Ovary (tissue), 9 donors: Measurements from ENCODE around the gene TYW1. TPM values are rescaled to one million over a fixed set of nuclear protein-coding genes. Genes with fewer than 3 reads are reported as not detected.
A peak's percentile ranks its signal among the peaks of the same experiment; 100 is the strongest.
"Not testable (repeated sequence)": the region's sequence is repeated elsewhere in the genome, so short reads cannot be mapped to it uniquely, and the experiment has no call there.

Experiments
- DNase-seq, 5 donors: peaks; one replicate each; pipeline ENCODE4 v3.0.0-alpha.2; 2019 to 2020
- H3K27ac ChIP-seq, 2 donors: fragments of 200-600 bp; one replicate each; pipeline versions ENCODE4 v1.5.1 to v1.8.0; 2019 to 2022
- H3K27me3 ChIP-seq: fragments of 200-600 bp; one replicate; pipeline ENCODE4 v1.8.0; 2022
- H3K36me3 ChIP-seq: fragments of 200-600 bp; sonication (generic); one replicate; pipeline ENCODE4 v1.5.1; 2019
- H3K4me1 ChIP-seq: one replicate; pipeline ENCODE4 v1.8.1; 2013; ENCODE audit warnings: mild to moderate bottlenecking, moderate library complexity; ENCODE audit not compliant: insufficient read depth
- H3K4me3 ChIP-seq: fragments of 200-600 bp; sonication (generic); one replicate; pipeline ENCODE4 v1.5.1; 2017
- H3K9me3 ChIP-seq, 2 donors: fragments of 200-600 bp in 1 of 2; sonication (generic) in 1 of 2; one replicate each; pipeline versions ENCODE4 v1.5.1 to v1.8.1; 2013 to 2019; ENCODE audit warnings: mild to moderate bottlenecking in 1 of 2, moderate library complexity in 1 of 2
- CTCF ChIP-seq, 3 donors: fragments of 450-650 bp in 2 of 3; fragments of 200-600 bp in 1 of 3; IDR thresholded peaks; one replicate each; pipeline versions ENCODE4 v1.5.1 to v1.8.0; 2016 to 2022; ENCODE audit warnings: antibody characterized with exemption in 3 of 3, mild to moderate bottlenecking in 1 of 3
- EP300 ChIP-seq: sonication (generic); formaldehyde crosslinking; IDR thresholded peaks from one replicate; pipeline ENCODE4 v1.6.1; 2017; ENCODE audit warnings: antibody characterized with exemption
- POLR2A ChIP-seq: fragments of 450-650 bp; IDR thresholded peaks from one replicate; pipeline ENCODE4 v1.6.1; 2017; ENCODE audit warnings: antibody characterized with exemption, mild to moderate bottlenecking, moderate library complexity
- WGBS, 3 donors: extraction: QIAGEN DNeasy Blood & Tissue Kit in 1 of 3; methylation state at CpG; one replicate each; pipeline versions ENCODE4 v1.1.5 to v1.1.7; 2013 to 2017; 5-methylcytosine and 5-hydroxymethylcytosine counted together
- intact Hi-C, 4 donors: fragments of 100-400 bp; cut with DNase I; formaldehyde crosslinking; loops; one replicate each; pipeline versions ENCODE4 v1.11.0 to v1.15.1; 2022 to 2023
- polyA plus RNA-seq, 2 donors: library from polyadenylated mRNA; stranded (reverse); fragments of 200-250 nt in 1 of 2; fragments of 350-450 nt in 1 of 2; fragmentation: Illumina TruSeq in 1 of 2; extraction: RNeasy Lipid Tissue Mini Kit (QIAGEN cat#74804) in 1 of 2; gene quantifications; one replicate each; pipeline ENCODE4 v1.2.3, GENCODE V29; 2013 to 2014
- total RNA-seq, 7 donors: library from RNA; depleted of rRNA in 2 of 7; stranded (reverse); fragments of >200 nt in 2 of 7; fragmentation: NEBNext Ultra II Directional in 3 of 7; extraction: Animal tissue kit (Norgen Biotek cat#: 25700) in 3 of 7; gene quantifications; one replicate each; pipeline versions ENCODE4 v1.1.0 to v1.2.4, GENCODE V29; 2016 to 2023
- donor health status: DM: no; HTN: no; CAD: no; lungs with moderate emphysema.
- donor health status: DM: no; HTN: no; CAD: no.
- donor health status: Bipolar disorder and iron deficiency.
- donor health status: DM: yes; HTN: yes; CAD: no.
- donor health status: DM: no; HTN: no; CAD: no.
- donor health status: DM: yes; HTN: yes; CAD: no.

The TYW1 gene
- total and polyA plus RNA-seq, 9 donors = 17.3 to 45.6 (median 22.4) TPM

- no peaks in the 10 kb centered on the region for H3K4me1 ChIP-seq
- no peak overlapping the region for H3K27ac ChIP-seq
- H3K9me3 ChIP-seq = no peaks in the 10 kb centered on the region
- WGBS, 3 donors = 80 to 89% (median 86%) methylated on average over 7 of the region's 7 CpGs
- intact Hi-C loops = no loop called here
- TF ChIP-seq CTCF (IDR thresholded peaks at IDR 0.05) (no peak), EP300 (no peak), POLR2A (no peak)
- DNase-seq = no peak
- H3K4me3 ChIP-seq = no peak overlapping the region
- no peaks in the 10 kb centered on the region for H3K27me3 ChIP-seq
- no peaks in the 10 kb centered on the region for H3K36me3 ChIP-seq
Measured at GRCh38 chr7:67021260-67021659, 24.6 kb downstream of the TYW1 start.

GRCh38 chr7:67022511-67022910, 25.9 kb downstream of the TYW1 start:
- intact Hi-C loops = no loop called here
- TF ChIP-seq CTCF (IDR thresholded peaks at IDR 0.05) (no peak), EP300 (no peak), POLR2A (no peak)
- no peaks in the 10 kb centered on the region for H3K4me1 ChIP-seq
- DNase-seq = no peak
- no peaks in the 10 kb centered on the region for H3K36me3 ChIP-seq
- H3K27me3 ChIP-seq = no peaks in the 10 kb centered on the region
- 78 to 88% (median 86%) methylated on average over 3 of the region's 3 CpGs for WGBS, 3 donors
- no peak overlapping the region for H3K4me3 ChIP-seq
- H3K27ac ChIP-seq = no peak overlapping the region
- no peaks in the 10 kb centered on the region for H3K9me3 ChIP-seq

- intact Hi-C loops, H3K9me3 ChIP-seq, H3K27ac ChIP-seq, H3K36me3 ChIP-seq, H3K4me1 ChIP-seq, H3K4me3 ChIP-seq, H3K27me3 ChIP-seq, DNase-seq: not testable (repeated sequence)
- WGBS, 3 donors = 50 to 80% (median 76%) methylated on average over 1 of the region's 1 CpG
Measured at GRCh38 chr7:67025459-67025858, 28.8 kb downstream of the TYW1 start.

GRCh38 chr7:67031685-67032084, 35.1 kb downstream of the TYW1 start:
- H3K27me3 ChIP-seq, H3K27ac ChIP-seq, H3K4me1 ChIP-seq, H3K4me3 ChIP-seq, H3K36me3 ChIP-seq, DNase-seq, intact Hi-C loops, H3K9me3 ChIP-seq: not testable (repeated sequence)
- WGBS, 3 donors = 92 to 95% (median 93%) methylated on average over 1 to 2 of the region's 2 CpGs

GRCh38 chr7:67033251-67033650, 36.6 kb downstream of the TYW1 start:
- WGBS, 3 donors = 88 to 89% (median 89%) methylated on average over 5 of the region's 5 CpGs
- TF ChIP-seq POLR2A (no peak), CTCF (IDR thresholded peaks at IDR 0.05) (no peak), EP300 (no peak)

GRCh38 chr7:67036432-67037395, 40.1 kb downstream of the TYW1 start:
- WGBS, 3 donors = 89 to 96% (median 92%) methylated on average over 10 of the region's 10 CpGs
- intact Hi-C loops = not testable (repeated sequence)

More at GRCh38 chr7:67033251-67033650, 36.6 kb downstream of the TYW1 start:
- no peaks in the 10 kb centered on the region for H3K27me3 ChIP-seq
- no peaks in the 10 kb centered on the region for H3K9me3 ChIP-seq
- no peaks in the 10 kb centered on the region for H3K36me3 ChIP-seq
- H3K4me1 ChIP-seq = no peaks in the 10 kb centered on the region
- no peak overlapping the region for H3K27ac ChIP-seq
- DNase-seq = no peak
- intact Hi-C loops = no loop called here
- H3K4me3 ChIP-seq = no peak overlapping the region

GRCh38 chr7:67040832-67041231, 44.2 kb downstream of the TYW1 start:
- H3K27ac ChIP-seq = peak overlapping the region in 1 of 2 donors; percentile 52
- H3K4me1 ChIP-seq, H3K4me3 ChIP-seq, H3K27me3 ChIP-seq, H3K36me3 ChIP-seq, DNase-seq, H3K9me3 ChIP-seq: not testable (repeated sequence)
- intact Hi-C loops = loop anchor here in 1 of 4 donors (10.0 kb wide), 1 partner anchor 264 kb away; no protein-coding TSS in a partner anchor
- 26 to 36% (median 27%) methylated on average over 2 of the region's 2 CpGs for WGBS, 3 donors

More at GRCh38 chr7:67036432-67037395, 40.1 kb downstream of the TYW1 start:
- H3K4me3 ChIP-seq, H3K4me1 ChIP-seq, H3K9me3 ChIP-seq, H3K36me3 ChIP-seq, DNase-seq, H3K27ac ChIP-seq, H3K27me3 ChIP-seq: not testable (repeated sequence)

GRCh38 chr7:67042781-67043558, 46.3 kb downstream of the TYW1 start:
- peak overlapping the region in 1 of 2 donors; percentile 67 for H3K27ac ChIP-seq
- H3K4me1 ChIP-seq, H3K27me3 ChIP-seq, H3K36me3 ChIP-seq, H3K9me3 ChIP-seq, H3K4me3 ChIP-seq: not testable (repeated sequence)
- intact Hi-C loops = loop anchor here in 1 of 4 donors (10.0 kb wide), 1 partner anchor 262 kb away; no protein-coding TSS in a partner anchor
- DNase-seq = peak in 4 of 5 donors; percentile 54 to 78 (median 64)
- WGBS, 3 donors = 52 to 59% (median 56%) methylated on average over 5 of the region's 5 CpGs
